Astrocyte (in vitro differentiated cells and primary cell): ENCODE results near the gene STX12. TPM values are rescaled to one million over a fixed set of nuclear protein-coding genes. Genes with fewer than 3 reads are reported as not detected.
"Not testable (repeated sequence)": the region's sequence is repeated elsewhere in the genome, so short reads cannot be mapped to it uniquely, and the experiment has no call there.

Experiments
- DNase-seq: peaks from one replicate; pipeline ENCODE4 v3.0.0-alpha.2; 2010; ENCODE audit warnings: low read depth
- FAIRE-seq: peaks from 2 replicates; lab custom pipeline; 2011; peaks lifted over from hg19 to GRCh38; lab: Jason Lieb, UNC
- H2AFZ ChIP-seq: 2 replicates; pipeline ENCODE4 v1.6.0; 2012; ENCODE audit warnings: low read depth, low read length, inconsistent platforms
- H3K27ac ChIP-seq: 2 replicates; pipeline ENCODE4 v1.5.1; 2011; ENCODE audit warnings: low read depth, low read length, inconsistent platforms
- H3K27me3 ChIP-seq: 2 replicates; pipeline ENCODE4 v1.6.0; 2011; ENCODE audit warnings: low read length, inconsistent platforms; ENCODE audit not compliant: insufficient read depth
- H3K36me3 ChIP-seq: 2 replicates; pipeline ENCODE4 v1.5.1; 2011; ENCODE audit warnings: low read length, inconsistent platforms; ENCODE audit not compliant: insufficient read depth
- H3K4me1 ChIP-seq: 2 replicates; pipeline ENCODE4 v1.5.1; 2011; ENCODE audit warnings: low read length, inconsistent platforms; ENCODE audit not compliant: insufficient read depth
- H3K4me2 ChIP-seq: 2 replicates; pipeline ENCODE4 v1.6.0; 2012; ENCODE audit warnings: low read length, inconsistent platforms
- H3K4me3 ChIP-seq: 2 replicates; pipeline ENCODE4 v1.5.1; 2011; ENCODE audit warnings: low read depth, mild to moderate bottlenecking, low read length, inconsistent platforms; ENCODE audit not compliant: insufficient read depth
- H3K79me2 ChIP-seq: 2 replicates; pipeline ENCODE4 v1.6.0; 2012; ENCODE audit warnings: mild to moderate bottlenecking, low read length, inconsistent platforms; ENCODE audit not compliant: insufficient read depth
- H3K9ac ChIP-seq: 2 replicates; pipeline ENCODE4 v1.6.0; 2012; ENCODE audit warnings: mild to moderate bottlenecking, low read length, inconsistent platforms
- H3K9me3 ChIP-seq: 2 replicates; pipeline ENCODE4 v1.5.1; 2012; ENCODE audit warnings: low read depth, mild to moderate bottlenecking, low read length, inconsistent platforms; ENCODE audit not compliant: insufficient read depth
- H4K20me1 ChIP-seq: 2 replicates; pipeline ENCODE4 v1.6.0; 2012; ENCODE audit warnings: low read length, inconsistent platforms; ENCODE audit not compliant: insufficient read depth
- H3K27ac Mint-ChIP-seq: one replicate; pipeline ENCODE4 v1.8.0; 2021; ENCODE audit warnings: mild to moderate bottlenecking, mixed read lengths; ENCODE audit not compliant: unreplicated experiment
- H3K27me3 Mint-ChIP-seq: one replicate; pipeline ENCODE4 v1.8.0; 2021; ENCODE audit warnings: low read depth, mixed read lengths; ENCODE audit not compliant: unreplicated experiment
- H3K36me3 Mint-ChIP-seq: one replicate; pipeline ENCODE4 v1.8.0; 2021; ENCODE audit warnings: low read depth, mixed read lengths; ENCODE audit not compliant: unreplicated experiment
- H3K4me1 Mint-ChIP-seq: one replicate; pipeline ENCODE4 v1.8.0; 2021; ENCODE audit warnings: low read depth, mixed read lengths; ENCODE audit not compliant: unreplicated experiment
- H3K4me3 Mint-ChIP-seq: one replicate; pipeline ENCODE4 v1.8.0; 2021; ENCODE audit warnings: mild to moderate bottlenecking, moderate library complexity, mixed read lengths; ENCODE audit not compliant: unreplicated experiment
- H3K9me3 Mint-ChIP-seq: one replicate; pipeline ENCODE4 v1.8.0; 2021; ENCODE audit warnings: mild to moderate bottlenecking, mixed read lengths; ENCODE audit not compliant: unreplicated experiment
- CTCF ChIP-seq: IDR thresholded peaks from 2 replicates; pipeline ENCODE4 v1.5.1; 2011; ENCODE audit warnings: low read depth, mild to moderate bottlenecking, inconsistent platforms, low read length, moderate library complexity; ENCODE audit not compliant: insufficient read depth
- EZH2 ChIP-seq: IDR thresholded peaks from 2 replicates; pipeline ENCODE4 v1.6.1; 2012; ENCODE audit warnings: mild to moderate bottlenecking, low read length, inconsistent platforms; ENCODE audit not compliant: insufficient read depth
- total RNA-seq: library from RNA; stranded (reverse); gene quantifications from 2 replicates; pipeline ENCODE4 v1.2.1, GENCODE V29; 2021

The STX12 gene
- total RNA-seq, 1 donor from 2014 or later, result 62.1 TPM

DNA sequence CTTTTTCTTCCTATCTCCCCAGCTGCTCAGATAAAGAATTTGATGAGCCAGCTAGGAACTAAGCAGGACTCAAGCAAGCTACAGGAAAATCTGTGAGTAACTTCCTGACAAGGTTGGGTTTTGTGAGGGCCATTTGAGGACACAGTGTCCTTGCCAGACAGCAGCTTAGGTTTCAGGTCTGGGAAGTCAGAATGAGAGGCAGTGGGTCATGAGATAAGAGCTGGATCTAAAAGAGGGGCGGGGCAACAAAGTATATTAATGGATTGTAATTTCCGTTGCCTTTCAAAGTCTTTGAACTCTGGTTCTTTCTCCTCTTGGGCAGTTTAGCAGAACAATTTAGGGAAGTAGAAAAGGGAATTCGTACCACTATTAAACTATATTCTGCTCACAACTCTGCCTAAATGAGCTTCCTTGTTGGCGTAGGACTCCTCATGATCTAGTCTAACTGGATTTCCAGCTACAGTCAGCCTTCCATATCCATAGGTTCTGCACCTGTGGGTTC, 16.6 kb downstream of the STX12 start:
- Histone ChIP-seq H3K27me3 (no peaks in the 10 kb centered on the region), H3K9me3 (no peaks in the 10 kb centered on the region), H3K79me2 (peaks cover 38% of the 10 kb centered on the region), H3K9ac (no peak overlapping the region), H3K4me1 (peaks cover 4% of the 10 kb centered on the region), H4K20me1 (peaks cover 42% of the 10 kb centered on the region), H2AFZ (no peak overlapping the region), H3K27ac (no peak overlapping the region), H3K36me3 (peaks cover 17% of the 10 kb centered on the region), H3K4me2 (no peak overlapping the region), H3K4me3 (no peak overlapping the region)
- Mint-ChIP-seq H3K27ac (no peak overlapping the region), H3K4me1 (peaks cover 43% of the 10 kb centered on the region), H3K4me3 (no peak overlapping the region), H3K9me3 (no peaks in the 10 kb centered on the region), H3K36me3 (peaks cover 16% of the 10 kb centered on the region), H3K27me3 (no peaks in the 10 kb centered on the region)
- DNase-seq (peak; percentile 54), FAIRE-seq (no peak)
- TF ChIP-seq EZH2 (no peak), CTCF (no peak)

DNA sequence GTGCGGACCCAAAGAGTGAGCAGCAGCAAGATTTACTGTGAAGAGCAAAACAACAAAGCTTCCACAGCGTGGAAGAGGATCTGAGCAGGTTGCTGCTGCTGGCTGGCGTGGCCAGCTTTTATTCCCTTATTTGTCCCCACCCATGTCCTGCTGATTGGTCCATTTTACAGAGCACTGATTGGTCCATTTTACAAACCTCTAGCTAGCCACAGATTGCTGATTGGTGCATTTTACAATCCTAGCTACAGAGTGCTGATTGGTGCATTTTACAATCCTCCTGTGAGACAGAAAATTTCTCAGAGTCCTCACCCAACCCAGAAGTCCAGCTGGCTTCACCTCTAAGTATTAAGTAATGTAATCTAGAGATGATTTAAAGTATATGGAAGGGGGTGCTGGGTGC, 17.3 kb downstream of the STX12 start:
- H3K9me3 ChIP-seq, H3K27ac Mint-ChIP-seq, FAIRE-seq, H3K27me3 Mint-ChIP-seq, H3K27me3 ChIP-seq, H2AFZ ChIP-seq, H3K9ac ChIP-seq, H3K27ac ChIP-seq, H3K4me3 Mint-ChIP-seq, H3K4me3 ChIP-seq, DNase-seq, H3K4me1 ChIP-seq, H3K4me2 ChIP-seq, H3K9me3 Mint-ChIP-seq: not testable (repeated sequence)
- peaks cover 39% of the 10 kb centered on the region for H4K20me1 ChIP-seq
- peaks cover 22% of the 10 kb centered on the region for H3K36me3 ChIP-seq
- H3K4me1 Mint-ChIP-seq, result peaks cover 40% of the 10 kb centered on the region
- H3K36me3 Mint-ChIP-seq, result peaks cover 16% of the 10 kb centered on the region
- H3K79me2 ChIP-seq, result peaks cover 32% of the 10 kb centered on the region

- Histone ChIP-seq H3K27ac (no peak overlapping the region), H4K20me1 (peaks cover 8% of the 10 kb centered on the region), H2AFZ (no peak overlapping the region), H3K27me3 (no peaks in the 10 kb centered on the region), H3K9ac (no peak overlapping the region), H3K9me3 (no peaks in the 10 kb centered on the region), H3K36me3 (peaks cover 42% of the 10 kb centered on the region), H3K4me3 (no peak overlapping the region), H3K4me1 (no peaks in the 10 kb centered on the region), H3K79me2 (no peaks in the 10 kb centered on the region), H3K4me2 (no peak overlapping the region)
- Mint-ChIP-seq H3K36me3 (peaks cover 18% of the 10 kb centered on the region), H3K27me3 (no peaks in the 10 kb centered on the region), H3K4me1 (peaks cover 11% of the 10 kb centered on the region), H3K27ac (no peak overlapping the region), H3K4me3 (no peak overlapping the region), H3K9me3 (no peaks in the 10 kb centered on the region)
- DNase-seq, result no peak
- TF ChIP-seq EZH2 (no peak), CTCF (no peak)
- no peak for FAIRE-seq
Measured at GRCh38 chr1:27795601-27796000, 22.6 kb downstream of the STX12 start.
